H1 (cell line): Measurements from ENCODE around the gene RERE. TPM values are rescaled to one million over a fixed set of nuclear protein-coding genes. Genes with fewer than 3 reads are reported as not detected.
A peak's percentile ranks its signal among the peaks of the same experiment; 100 is the strongest.

Experiments used
- CTCF ChIA-PET: fragments of 300-600 bp; sonication (Branson Sonifier 250); formaldehyde crosslinking; loops from one replicate; lab custom pipeline; 2021; ENCODE audit not compliant: partially characterized antibody; lab: Charles Lee
- POLR2A ChIA-PET: fragments of 300-600 bp; sonication (Branson Sonifier 250); formaldehyde crosslinking; loops from one replicate; lab custom pipeline; 2021; ENCODE audit warnings: inconsistent platforms; ENCODE audit not compliant: partially characterized antibody; lab: Charles Lee
- DNase-seq, 2 experiments: peaks; one replicate each; pipeline versions ENCODE4 v3.0.0 to v3.0.0-alpha.2; 2010 to 2022; ENCODE audit warnings: low spot score in 2 of 2, low read depth in 1 of 2, mixed read lengths in 1 of 2
- FAIRE-seq: peaks from 2 replicates; lab custom pipeline; 2011; peaks lifted over from hg19 to GRCh38; lab: Jason Lieb, UNC
- H2AFZ ChIP-seq: 2 replicates; pipeline ENCODE4 v1.8.1; 2012; ENCODE audit warnings: low read length, inconsistent platforms
- H2AK5ac ChIP-seq: 2 replicates; pipeline ENCODE4 v1.6.1; 2013; ENCODE audit warnings: low read depth, low read length
- H2BK120ac ChIP-seq: replicated peaks from 2 replicates; pipeline ENCODE3; 2013; ENCODE audit warnings: low read depth, low read length, inconsistent platforms
- H2BK12ac ChIP-seq: 2 replicates; pipeline ENCODE4 v1.6.1; 2013; ENCODE audit warnings: low read depth, low read length
- H2BK15ac ChIP-seq: 2 replicates; pipeline ENCODE4 v1.6.1; 2013; ENCODE audit warnings: low read length
- H2BK20ac ChIP-seq: 2 replicates; pipeline ENCODE4 v1.6.1; 2013; ENCODE audit warnings: low read length
- H2BK5ac ChIP-seq: 2 replicates; pipeline ENCODE4 v1.6.1; 2013; ENCODE audit warnings: low read depth, low read length
- H3K14ac ChIP-seq: 2 replicates; pipeline ENCODE4 v1.6.1; 2013; ENCODE audit warnings: inconsistent platforms; ENCODE audit not compliant: insufficient read length
- H3K18ac ChIP-seq: 2 replicates; pipeline ENCODE4 v1.6.1; 2013; ENCODE audit warnings: low read length; ENCODE audit errors: extremely low read depth
- H3K23ac ChIP-seq: 2 replicates; pipeline ENCODE4 v1.6.1; 2013; ENCODE audit warnings: inconsistent platforms; ENCODE audit not compliant: insufficient read length
- H3K23me2 ChIP-seq: 2 replicates; pipeline ENCODE4 v1.6.1; 2013; ENCODE audit warnings: low read depth, low read length
- H3K27ac ChIP-seq: 2 replicates; pipeline ENCODE4 v1.6.1; 2011; ENCODE audit warnings: low read depth, low read length, inconsistent platforms
- H3K27me3 ChIP-seq, 4 experiments: replicated peaks in 1 of 4; 1 replicate in 1 of 4; 2 replicates in 3 of 4; pipeline versions ENCODE4 v1.6.1 to v1.8.1; 2011 to 2013; ENCODE audit warnings: low read length in 3 of 4, mild to moderate bottlenecking in 3 of 4, inconsistent platforms in 2 of 4, mixed read lengths in 2 of 4, moderate library complexity in 1 of 4; ENCODE audit not compliant: control insufficient read depth in 3 of 4, insufficient read depth in 3 of 4; ENCODE audit errors: extremely low read depth in 1 of 4
- H3K36me3 ChIP-seq, 4 experiments: 2 replicates each; pipeline versions ENCODE4 v1.6.1 to v1.8.1; 2011 to 2013; ENCODE audit warnings: mild to moderate bottlenecking in 4 of 4, low read length in 3 of 4, moderate library complexity in 2 of 4, control low read depth in 1 of 4, inconsistent platforms in 1 of 4; ENCODE audit not compliant: insufficient read depth in 4 of 4, control insufficient read depth in 2 of 4
- H3K4ac ChIP-seq: replicated peaks from 2 replicates; pipeline ENCODE3; 2013; ENCODE audit warnings: low read length, low read depth, mixed read lengths, inconsistent platforms; ENCODE audit not compliant: insufficient read length
- H3K4me1 ChIP-seq, 4 experiments: replicated peaks in 1 of 4; 1 replicate in 1 of 4; 2 replicates in 3 of 4; pipeline versions ENCODE4 v1.6.1 to v1.8.1; 2011 to 2013; ENCODE audit warnings: low read length in 3 of 4, inconsistent platforms in 2 of 4, mixed read lengths in 1 of 4; ENCODE audit not compliant: insufficient read depth in 4 of 4, control insufficient read depth in 3 of 4
- H3K4me2 ChIP-seq, 2 experiments: 2 replicates each; pipeline versions ENCODE4 v1.6.1 to v1.8.1; 2011 to 2013; ENCODE audit warnings: low read depth in 2 of 2, low read length in 2 of 2, control low read depth in 1 of 2, inconsistent platforms in 1 of 2, mild to moderate bottlenecking in 1 of 2; ENCODE audit not compliant: insufficient read depth in 1 of 2
- H3K4me3 ChIP-seq, 4 experiments: fragments of 200-600, 300-600 bp in 1 of 4; sonication (generic), shearing (Covaris generic), sonication (Bioruptor Twin) in 1 of 4; 2 replicates each; pipeline versions ENCODE4 v1.5.1 to v1.8.1; 2011 to 2016; ENCODE audit warnings: low read length in 4 of 4, low read depth in 3 of 4, control low read depth in 2 of 4, inconsistent platforms in 2 of 4, mild to moderate bottlenecking in 2 of 4, mixed read lengths in 1 of 4, moderate library complexity in 1 of 4; ENCODE audit not compliant: insufficient read depth in 2 of 4; ENCODE audit errors: extremely low read depth in 1 of 4
- H3K56ac ChIP-seq: replicated peaks from 2 replicates; pipeline ENCODE3; 2013; ENCODE audit warnings: low read depth, mild to moderate bottlenecking, mixed read lengths, low read length, inconsistent platforms; ENCODE audit not compliant: insufficient read length
- H3K79me1 ChIP-seq: 2 replicates; pipeline ENCODE4 v1.6.1; 2013; ENCODE audit warnings: low read depth, low read length, control low read depth
- H3K79me2 ChIP-seq, 2 experiments: 2 replicates each; pipeline versions ENCODE4 v1.6.1 to v1.8.1; 2012 to 2013; ENCODE audit warnings: low read length in 2 of 2, mild to moderate bottlenecking in 2 of 2, inconsistent platforms in 1 of 2; ENCODE audit not compliant: insufficient read depth in 2 of 2, control insufficient read depth in 1 of 2
- H3K9ac ChIP-seq, 4 experiments: replicated peaks in 1 of 4; 1 replicate in 1 of 4; 2 replicates in 3 of 4; pipeline versions ENCODE4 v1.6.1 to v1.8.1; 2011 to 2013; ENCODE audit warnings: low read depth in 3 of 4, low read length in 3 of 4, control low read depth in 2 of 4, mild to moderate bottlenecking in 2 of 4, moderate library complexity in 2 of 4, inconsistent platforms in 1 of 4; ENCODE audit errors: extremely low read depth in 1 of 4
- H3K9me3 ChIP-seq, 2 experiments: 2 replicates each; pipeline versions ENCODE4 v1.6.1 to v1.8.1; 2012 to 2013; ENCODE audit warnings: mild to moderate bottlenecking in 2 of 2, moderate library complexity in 2 of 2, control low read depth in 1 of 2, inconsistent platforms in 1 of 2, low read depth in 1 of 2, low read length in 1 of 2, mixed read lengths in 1 of 2; ENCODE audit not compliant: insufficient read depth in 2 of 2
- H4K20me1 ChIP-seq, 2 experiments: replicated peaks in 1 of 2; 2 replicates each; pipeline versions ENCODE3 to v1.8.1; 2011 to 2013; ENCODE audit warnings: inconsistent platforms in 2 of 2, low read length in 2 of 2, mild to moderate bottlenecking in 1 of 2; ENCODE audit not compliant: insufficient read depth in 2 of 2, control insufficient read depth in 1 of 2
- H4K5ac ChIP-seq: 2 replicates; pipeline ENCODE4 v1.6.1; 2013; ENCODE audit warnings: low read length, low read depth, mixed read lengths, inconsistent platforms; ENCODE audit not compliant: insufficient read length
- H4K8ac ChIP-seq: 2 replicates; pipeline ENCODE4 v1.8.0; 2013; ENCODE audit warnings: mild to moderate bottlenecking, moderate library complexity, low read length, inconsistent platforms; ENCODE audit not compliant: insufficient read depth; ENCODE audit errors: extremely low read depth
- H4K91ac ChIP-seq: replicated peaks from 2 replicates; pipeline ENCODE3; 2013; ENCODE audit warnings: low read length, mixed read lengths, inconsistent platforms; ENCODE audit not compliant: insufficient read length
- CEBPB ChIP-seq: IDR thresholded peaks from 2 replicates; pipeline ENCODE4 v1.6.1; 2012; ENCODE audit warnings: low read depth, low read length
- CHD1 ChIP-seq: IDR thresholded peaks from 2 replicates; pipeline ENCODE4 v1.6.1; 2012; ENCODE audit warnings: low read depth, low read length, improper control_type of control experiment
- GABPA ChIP-seq: IDR thresholded peaks from 2 replicates; pipeline ENCODE4 v1.6.1; 2011; ENCODE audit warnings: mild to moderate bottlenecking, low read length, moderate library complexity, borderline replicate concordance; ENCODE audit not compliant: insufficient read depth
- JUND ChIP-seq: IDR thresholded peaks from 2 replicates; pipeline ENCODE4 v1.6.1; 2011; ENCODE audit warnings: mild to moderate bottlenecking, improper control_type of control experiment, low read length
- SP1 ChIP-seq: IDR thresholded peaks from 2 replicates; pipeline ENCODE4 v1.6.1; 2011; ENCODE audit warnings: low read depth, low read length
- SP4 ChIP-seq: IDR thresholded peaks from 2 replicates; pipeline ENCODE4 v1.6.1; 2012; ENCODE audit warnings: low read length, inconsistent platforms
- WGBS, 2 experiments: shearing (Covaris generic) in 1 of 2; methylation state at CpG; one replicate each; pipeline versions ENCODE4 v1.1.6 to v1.1.7; 2013 to 2015; ENCODE audit warnings: low lambda C conversion rate in 2 of 2, mixed read lengths in 2 of 2, inconsistent platforms in 1 of 2, low coverage in 1 of 2, missing lambda C conversion rate in 1 of 2; ENCODE audit not compliant: insufficient replicate concordance in 2 of 2, insufficient coverage in 1 of 2, insufficient read length in 1 of 2; ENCODE audit errors: extremely low coverage in 1 of 2, missing lambda C conversion rate in 1 of 2; 5-methylcytosine and 5-hydroxymethylcytosine counted together
- polyA plus RNA-seq, 7 experiments: library from polyadenylated mRNA; depleted of rRNA in 3 of 7; stranded (reverse) in 5 of 7; unstranded in 2 of 7; fragments of >200 nt in 5 of 7; fragments of 200-250 nt in 2 of 7; gene quantifications; 1 replicate in 5 of 7; 2 replicates in 1 of 7; 4 replicates in 1 of 7; pipeline versions ENCODE4 v1.2.1 to v1.2.3, GENCODE V29; 2011 to 2013; ENCODE audit warnings: missing spikeins in 2 of 7, mixed read lengths in 2 of 7
- total RNA-seq: library from RNA; stranded (reverse); fragmentation: NEBNext Ultra II Directional; extraction: Animal tissue kit (Norgen Biotek cat#: 25700); gene quantifications from 2 replicates; pipeline ENCODE4 v1.2.1, GENCODE V29; 2021

The RERE gene
- total and polyA plus RNA-seq, 2 of the 8 experiments (the other 6 are each of a cell fraction or from before 2014, with no cell fraction given): 15.3 to 142 TPM

GRCh38 chr1:8307628-8308027 lies 509.8 kb downstream of the RERE start:
- Histone ChIP-seq H3K4me3 (no peak overlapping the region), H4K5ac (no peak overlapping the region), H3K23ac (no peak overlapping the region), H3K79me2 (no peaks in the 10 kb centered on the region), H2BK120ac (no peak overlapping the region), H2AK5ac (no peak overlapping the region), H4K20me1 (no peaks in the 10 kb centered on the region), H2BK5ac (no peak overlapping the region), H2BK12ac (no peak overlapping the region), H4K8ac (no peak overlapping the region), H3K9ac (no peak overlapping the region), H4K91ac (no peak overlapping the region), H3K23me2 (peaks cover 2% of the 10 kb centered on the region; the same call in 1 of the 2 replicates), H2BK15ac (no peak overlapping the region), H3K4ac (no peak overlapping the region), H3K18ac (no peak overlapping the region), H3K4me1 (no peaks in the 10 kb centered on the region), H3K36me3 (no peaks in the 10 kb centered on the region), H3K27ac (no peak overlapping the region), H3K9me3 (no peaks in the 10 kb centered on the region), H3K79me1 (no peaks in the 10 kb centered on the region), H3K27me3 (no peaks in the 10 kb centered on the region), H3K56ac (no peak overlapping the region), H3K4me2 (no peak overlapping the region), H2AFZ (peak overlapping the region; percentile 77; the same call in 1 of the 2 replicates), H2BK20ac (0 out of 2 replicates have a peak overlapping the region, but pooled peaks have one; percentile 64), H3K14ac (no peak overlapping the region)
- POLR2A ChIA-PET: no interaction called here
- no peak for FAIRE-seq
- CTCF ChIA-PET: interaction anchor here (0.6 to 11.7 kb wide), 9 partner anchors 9 to 329 kb away, joined by 3 to 249 read pairs (median 4); no protein-coding TSS in a partner anchor
- no peak for DNase-seq
- 93% methylated on average over 4 of the region's 4 CpGs; no CpG with 5 or more reads in 1 of the 2 experiments for WGBS, 2 experiments
- TF ChIP-seq CHD1: no peak
- TF ChIP-seq CEBPB: no peak
- TF ChIP-seq GABPA: no peak
- TF ChIP-seq JUND: no peak
- TF ChIP-seq SP1: no peak
- TF ChIP-seq SP4: no peak
